Neuronal stem cell (in vitro differentiated cells): ENCODE results near the gene PTPRU.

Source experiments
- DNase-seq: peaks from one replicate; pipeline ENCODE4 v3.0.0-alpha.2; 2013; ENCODE audit warnings: low spot score
- H2AFZ ChIP-seq: one replicate; pipeline ENCODE4 v1.6.1; 2013; ENCODE audit warnings: mild to moderate bottlenecking, low read length, inconsistent platforms
- H2AK5ac ChIP-seq: 2 replicates; pipeline ENCODE4 v1.6.1; 2013; ENCODE audit warnings: low read depth, mild to moderate bottlenecking, inconsistent platforms, low read length, moderate library complexity, mixed read lengths
- H2BK120ac ChIP-seq: 2 replicates; pipeline ENCODE4 v1.6.1; 2013; ENCODE audit warnings: low read depth, mild to moderate bottlenecking, inconsistent platforms, low read length, moderate library complexity, mixed read lengths
- H2BK12ac ChIP-seq: one replicate; pipeline ENCODE4 v1.6.1; 2013; ENCODE audit warnings: low read length, inconsistent platforms
- H2BK15ac ChIP-seq: 2 replicates; pipeline ENCODE4 v1.6.1; 2013; ENCODE audit warnings: mild to moderate bottlenecking, low read length, inconsistent platforms, mixed read lengths
- H2BK5ac ChIP-seq: one replicate; pipeline ENCODE4 v1.6.1; 2013; ENCODE audit warnings: inconsistent platforms, mild to moderate bottlenecking, low read length, moderate library complexity
- H3K14ac ChIP-seq: one replicate; pipeline ENCODE4 v1.6.1; 2013; ENCODE audit warnings: low read length, inconsistent platforms
- H3K18ac ChIP-seq: 2 replicates; pipeline ENCODE4 v1.6.1; 2013; ENCODE audit warnings: low read length, inconsistent platforms
- H3K23ac ChIP-seq: 2 replicates; pipeline ENCODE4 v1.6.1; 2013; ENCODE audit warnings: low read depth, mild to moderate bottlenecking, mixed read lengths, low read length, inconsistent platforms; ENCODE audit not compliant: poor library complexity
- H3K27ac ChIP-seq: replicated peaks from 3 replicates; pipeline ENCODE4 v1.5.1; 2013; ENCODE audit warnings: low read length, inconsistent platforms
- H3K27me3 ChIP-seq, 3 experiments: 2 replicates each; pipeline ENCODE4 v1.6.1; 2013; ENCODE audit warnings: low read length in 3 of 3, mild to moderate bottlenecking in 2 of 3, inconsistent platforms in 1 of 3, low read depth in 1 of 3, mixed read lengths in 1 of 3, moderate library complexity in 1 of 3; ENCODE audit not compliant: control insufficient read depth in 3 of 3, insufficient read depth in 3 of 3
- H3K36me3 ChIP-seq, 2 donors: replicated peaks in 1 of 2; 2 replicates each; pipeline ENCODE4 v1.6.1; 2013; ENCODE audit warnings: low read length in 2 of 2; ENCODE audit not compliant: control insufficient read depth in 2 of 2, insufficient read depth in 2 of 2
- H3K4ac ChIP-seq: 2 replicates; pipeline ENCODE4 v1.6.1; 2013; ENCODE audit warnings: inconsistent platforms, mild to moderate bottlenecking, low read length, moderate library complexity
- H3K4me1 ChIP-seq, 2 donors: 1 replicate in 1 of 2; 2 replicates in 1 of 2; pipeline ENCODE4 v1.6.1; 2013; ENCODE audit warnings: low read length in 2 of 2, low read depth in 1 of 2; ENCODE audit not compliant: control insufficient read depth in 2 of 2, insufficient read depth in 1 of 2
- H3K4me2 ChIP-seq: one replicate; pipeline ENCODE4 v1.6.1; 2013; ENCODE audit warnings: mild to moderate bottlenecking, low read length, inconsistent platforms; ENCODE audit not compliant: insufficient read depth, poor library complexity, severe bottlenecking
- H3K4me3 ChIP-seq, 2 donors: 2 replicates each; pipeline ENCODE4 v1.5.1; 2013; ENCODE audit warnings: low read length in 2 of 2, mild to moderate bottlenecking in 2 of 2, inconsistent platforms in 1 of 2, moderate library complexity in 1 of 2
- H3K79me1 ChIP-seq: one replicate; pipeline ENCODE4 v1.6.1; 2013; ENCODE audit warnings: low read depth, mild to moderate bottlenecking, inconsistent platforms, low read length, moderate library complexity
- H3K9ac ChIP-seq: one replicate; pipeline ENCODE4 v1.6.1; 2013; ENCODE audit warnings: mild to moderate bottlenecking, low read depth, low read length, inconsistent platforms; ENCODE audit not compliant: poor library complexity
- H3K9me3 ChIP-seq, 2 donors: replicated peaks in 1 of 2; 2 replicates each; pipeline versions ENCODE3 to v1.6.1; 2013; ENCODE audit warnings: low read length in 2 of 2, mild to moderate bottlenecking in 2 of 2, inconsistent platforms in 1 of 2, low read depth in 1 of 2, mixed read lengths in 1 of 2, moderate library complexity in 1 of 2; ENCODE audit not compliant: control insufficient read depth in 2 of 2, insufficient read depth in 1 of 2
- H4K8ac ChIP-seq: one replicate; pipeline ENCODE4 v1.6.1; 2013; ENCODE audit warnings: low read depth, mild to moderate bottlenecking, inconsistent platforms, low read length, moderate library complexity
- H4K91ac ChIP-seq: one replicate; pipeline ENCODE4 v1.6.1; 2013; ENCODE audit warnings: low read length, low read depth, mild to moderate bottlenecking, inconsistent platforms; ENCODE audit not compliant: poor library complexity
- WGBS, 2 donors: extraction: QIAGEN DNeasy Blood & Tissue Kit; methylation state at CpG; one replicate each; pipeline ENCODE4 v1.1.7; 2013; ENCODE audit warnings: missing lambda C conversion rate in 2 of 2, mixed read lengths in 1 of 2; ENCODE audit not compliant: insufficient read length in 2 of 2, insufficient replicate concordance in 1 of 2; ENCODE audit errors: extremely low coverage in 2 of 2; 5-methylcytosine and 5-hydroxymethylcytosine counted together

The PTPRU gene

GRCh38 chr1:29200906-29201594 is 35.3 kb upstream of the PTPRU start:
- no peak overlapping the region for H2BK12ac ChIP-seq
- no peak overlapping the region for H3K23ac ChIP-seq
- peaks cover 3 to 4% of the 10 kb centered on the region in 2 donors for H3K4me1 ChIP-seq
- no peak overlapping the region for H2BK120ac ChIP-seq
- no peak overlapping the region for H4K8ac ChIP-seq
- H3K18ac ChIP-seq = no peak overlapping the region
- no peak overlapping the region for H4K91ac ChIP-seq
- no peak overlapping the region for H2AK5ac ChIP-seq
- H3K27ac ChIP-seq = no peak overlapping the region
- no peak overlapping the region for H2BK15ac ChIP-seq
- no peak for DNase-seq
- no peak overlapping the region for H2BK5ac ChIP-seq
- H2AFZ ChIP-seq = no peak overlapping the region
- H3K4me3 ChIP-seq = no peak overlapping the region
- H3K27me3 ChIP-seq = no peaks in the 10 kb centered on the region
- WGBS, 2 donors = no CpG with 5 or more reads among the region's 5 CpGs
- no peak overlapping the region for H3K14ac ChIP-seq
- no peak overlapping the region for H3K4ac ChIP-seq
- peaks cover 25 to 73% of the 10 kb centered on the region in 2 donors for H3K36me3 ChIP-seq
- H3K4me2 ChIP-seq = no peak overlapping the region
- H3K9me3 ChIP-seq = no peaks in the 10 kb centered on the region
- no peaks in the 10 kb centered on the region for H3K79me1 ChIP-seq
- H3K9ac ChIP-seq = no peak overlapping the region

GRCh38 chr1:29201595-29202051 is 34.7 kb upstream of the PTPRU start:
- Histone ChIP-seq H3K9ac (no peak overlapping the region), H3K79me1 (no peaks in the 10 kb centered on the region), H2BK12ac (no peak overlapping the region), H3K18ac (no peak overlapping the region), H3K27me3 (no peaks in the 10 kb centered on the region), H3K27ac (no peak overlapping the region), H2BK15ac (no peak overlapping the region), H2AFZ (no peak overlapping the region), H4K91ac (no peak overlapping the region), H4K8ac (no peak overlapping the region), H3K4me3 (no peak overlapping the region), H3K4ac (no peak overlapping the region), H2BK5ac (no peak overlapping the region), H2BK120ac (no peak overlapping the region), H3K4me2 (no peak overlapping the region), H2AK5ac (no peak overlapping the region), H3K9me3 (no peaks in the 10 kb centered on the region), H3K36me3 (peaks cover 30 to 76% of the 10 kb centered on the region in 2 donors), H3K23ac (no peak overlapping the region), H3K14ac (no peak overlapping the region), H3K4me1 (peaks cover 3 to 4% of the 10 kb centered on the region in 2 donors)
- WGBS, 2 donors = no CpG with 5 or more reads among the region's 6 CpGs
- no peak for DNase-seq

- Histone ChIP-seq H3K23ac (no peak overlapping the region), H3K36me3 (peaks cover 31 to 75% of the 10 kb centered on the region in 2 donors), H3K9ac (no peak overlapping the region), H3K27me3 (no peaks in the 10 kb centered on the region), H2BK15ac (no peak overlapping the region), H2BK120ac (no peak overlapping the region), H3K4me2 (no peak overlapping the region), H2BK12ac (no peak overlapping the region), H4K91ac (no peak overlapping the region), H3K27ac (no peak overlapping the region), H3K4me3 (no peak overlapping the region), H3K18ac (no peak overlapping the region), H2AK5ac (no peak overlapping the region), H3K4me1 (peaks cover 3 to 4% of the 10 kb centered on the region in 2 donors), H2BK5ac (no peak overlapping the region), H3K79me1 (no peaks in the 10 kb centered on the region), H3K4ac (no peak overlapping the region), H4K8ac (no peak overlapping the region), H2AFZ (no peak overlapping the region), H3K14ac (no peak overlapping the region), H3K9me3 (no peaks in the 10 kb centered on the region)
- DNase-seq = no peak
- no CpG with 5 or more reads among the region's 1 CpG for WGBS, 2 donors
Observed at GRCh38 chr1:29202053-29202452, 34.3 kb upstream of the PTPRU start.

- H3K27me3 ChIP-seq = no peaks in the 10 kb centered on the region
- H3K4me3 ChIP-seq = no peak overlapping the region
- no peak overlapping the region for H3K4ac ChIP-seq
- H3K9me3 ChIP-seq = no peaks in the 10 kb centered on the region
- H2AFZ ChIP-seq = no peak overlapping the region
- peaks cover 31 to 68% of the 10 kb centered on the region in 2 donors for H3K36me3 ChIP-seq
- H3K4me2 ChIP-seq = no peak overlapping the region
- no peak overlapping the region for H3K18ac ChIP-seq
- H3K4me1 ChIP-seq = peaks cover 3 to 4% of the 10 kb centered on the region in 2 donors
- H3K14ac ChIP-seq = no peak overlapping the region
- peak; percentile 92 for DNase-seq
- H3K23ac ChIP-seq = no peak overlapping the region
- H2BK120ac ChIP-seq = no peak overlapping the region
- no peak overlapping the region for H2AK5ac ChIP-seq
- H2BK12ac ChIP-seq = no peak overlapping the region
- H3K27ac ChIP-seq = no peak overlapping the region
- H2BK5ac ChIP-seq = no peak overlapping the region
- H3K79me1 ChIP-seq = no peaks in the 10 kb centered on the region
- WGBS, 2 donors = no CpG with 5 or more reads among the region's 14 CpGs
- no peak overlapping the region for H4K8ac ChIP-seq
- H4K91ac ChIP-seq = no peak overlapping the region
- no peak overlapping the region for H2BK15ac ChIP-seq
- H3K9ac ChIP-seq = no peak overlapping the region
Observed at GRCh38 chr1:29202584-29203340, 33.6 kb upstream of the PTPRU start.
